ENCODE data around the gene ZC3H12C.

Gene ZC3H12C

GRCh38 chr11:110147962-110148709 is 54.9 kb downstream of the ZC3H12C start:
- H3K27ac Mint-ChIP-seq = no peak overlapping the region
- no peak for DNase-seq

GRCh38 chr11:110148775-110149744 is 55.9 kb downstream of the ZC3H12C start:
- Mint-ChIP-seq H3K27me3 (no peaks in the 10 kb centered on the region), H3K27ac (no peak overlapping the region), H3K4me3 (no peak overlapping the region), H3K4me1 (no peaks in the 10 kb centered on the region), H3K9me3 (no peaks in the 10 kb centered on the region)
- no peak for DNase-seq
- ATAC-seq = no peak

More at GRCh38 chr11:110147962-110148709, 54.9 kb downstream of the ZC3H12C start:
- Mint-ChIP-seq H3K27me3 (no peaks in the 10 kb centered on the region), H3K4me1 (no peaks in the 10 kb centered on the region), H3K4me3 (no peak overlapping the region), H3K9me3 (no peaks in the 10 kb centered on the region)
- ATAC-seq = no peak

GRCh38 chr11:110152199-110152598 is 59.0 kb downstream of the ZC3H12C start:
- no peaks in the 10 kb centered on the region for H3K9me3 Mint-ChIP-seq
- no peaks in the 10 kb centered on the region for H3K4me1 Mint-ChIP-seq

GRCh38 chr11:110153474-110153873 is 60.3 kb downstream of the ZC3H12C start:
- no peak for ATAC-seq
- Mint-ChIP-seq H3K4me3 (no peak overlapping the region), H3K27me3 (no peaks in the 10 kb centered on the region), H3K27ac (no peak overlapping the region), H3K4me1 (no peaks in the 10 kb centered on the region), H3K9me3 (no peaks in the 10 kb centered on the region)
- DNase-seq = no peak

More at GRCh38 chr11:110152199-110152598, 59.0 kb downstream of the ZC3H12C start:
- Mint-ChIP-seq H3K27me3 (no peaks in the 10 kb centered on the region), H3K27ac (no peak overlapping the region), H3K4me3 (no peak overlapping the region)
- ATAC-seq = no peak
- no peak for DNase-seq

GRCh38 chr11:110156503-110156902 is 63.3 kb downstream of the ZC3H12C start:
- no peaks in the 10 kb centered on the region for H3K4me1 Mint-ChIP-seq
- no peak for ATAC-seq

GRCh38 chr11:110158317-110159200 is 65.4 kb downstream of the ZC3H12C start:
- H3K27ac Mint-ChIP-seq = no peak overlapping the region
- no peaks in the 10 kb centered on the region for H3K9me3 Mint-ChIP-seq
- no peaks in the 10 kb centered on the region for H3K4me1 Mint-ChIP-seq
- no peak for DNase-seq
- no peaks in the 10 kb centered on the region for H3K27me3 Mint-ChIP-seq
- no peak for ATAC-seq
- H3K4me3 Mint-ChIP-seq = no peak overlapping the region

More at GRCh38 chr11:110156503-110156902, 63.3 kb downstream of the ZC3H12C start:
- Mint-ChIP-seq H3K27me3 (no peaks in the 10 kb centered on the region), H3K4me3 (no peak overlapping the region), H3K9me3 (no peaks in the 10 kb centered on the region), H3K27ac (no peak overlapping the region)
- no peak for DNase-seq

- no peak overlapping the region for H3K27ac Mint-ChIP-seq
- no peaks in the 10 kb centered on the region for H3K4me1 Mint-ChIP-seq
- H3K4me3 Mint-ChIP-seq = no peak overlapping the region
- H3K27me3 Mint-ChIP-seq = no peaks in the 10 kb centered on the region
- H3K9me3 Mint-ChIP-seq = no peaks in the 10 kb centered on the region
- ATAC-seq (no peak), DNase-seq (no peak)
Measured at GRCh38 chr11:110159476-110159875, 66.3 kb downstream of the ZC3H12C start.

- no peak for DNase-seq
- H3K27me3 Mint-ChIP-seq = peaks cover 1% of the 10 kb centered on the region
- H3K4me1 Mint-ChIP-seq = no peaks in the 10 kb centered on the region
- H3K9me3 Mint-ChIP-seq = no peaks in the 10 kb centered on the region
- H3K4me3 Mint-ChIP-seq = no peak overlapping the region
- no peak for ATAC-seq
- H3K27ac Mint-ChIP-seq = no peak overlapping the region
Measured at GRCh38 chr11:110160016-110160415, 66.8 kb downstream of the ZC3H12C start.

- Mint-ChIP-seq H3K4me1 (no peaks in the 10 kb centered on the region), H3K27ac (no peak overlapping the region), H3K4me3 (no peak overlapping the region), H3K9me3 (no peaks in the 10 kb centered on the region), H3K27me3 (peaks cover 5% of the 10 kb centered on the region)
- DNase-seq = no peak
- ATAC-seq = no peak
Measured at GRCh38 chr11:110160437-110160836, 67.2 kb downstream of the ZC3H12C start.

GRCh38 chr11:110161061-110161460 is 67.9 kb downstream of the ZC3H12C start:
- DNase-seq (no peak), ATAC-seq (no peak)
- Mint-ChIP-seq H3K27me3 (peaks cover 7% of the 10 kb centered on the region), H3K4me3 (no peak overlapping the region), H3K9me3 (no peaks in the 10 kb centered on the region), H3K27ac (no peak overlapping the region), H3K4me1 (no peaks in the 10 kb centered on the region)

GRCh38 chr11:110162216-110162615 is 69.0 kb downstream of the ZC3H12C start:
- no peaks in the 10 kb centered on the region for H3K4me1 Mint-ChIP-seq
- no peak overlapping the region for H3K4me3 Mint-ChIP-seq

GRCh38 chr11:110165039-110165925 is 72.1 kb downstream of the ZC3H12C start:
- no peaks in the 10 kb centered on the region for H3K4me1 Mint-ChIP-seq
- ATAC-seq (peak; percentile 42), DNase-seq (no peak)
- H3K9me3 Mint-ChIP-seq = no peaks in the 10 kb centered on the region
- H3K27me3 Mint-ChIP-seq = peaks cover 7% of the 10 kb centered on the region
- H3K4me3 Mint-ChIP-seq = no peak overlapping the region
- H3K27ac Mint-ChIP-seq = no peak overlapping the region

More at GRCh38 chr11:110162216-110162615, 69.0 kb downstream of the ZC3H12C start:
- H3K27ac Mint-ChIP-seq = no peak overlapping the region
- no peaks in the 10 kb centered on the region for H3K9me3 Mint-ChIP-seq
- DNase-seq (no peak), ATAC-seq (no peak)
- H3K27me3 Mint-ChIP-seq = peaks cover 7% of the 10 kb centered on the region

- DNase-seq = no peak
- Mint-ChIP-seq H3K27ac (no peak overlapping the region), H3K4me1 (no peaks in the 10 kb centered on the region), H3K4me3 (no peak overlapping the region), H3K9me3 (no peaks in the 10 kb centered on the region), H3K27me3 (peaks cover 13% of the 10 kb centered on the region)
- ATAC-seq = no peak
Measured at GRCh38 chr11:110168033-110168803, 75.0 kb downstream of the ZC3H12C start.

GRCh38 chr11:110169738-110170137 is 76.5 kb downstream of the ZC3H12C start:
- Mint-ChIP-seq H3K27ac (no peak overlapping the region), H3K4me1 (peaks cover 8% of the 10 kb centered on the region), H3K4me3 (no peak overlapping the region), H3K9me3 (no peaks in the 10 kb centered on the region), H3K27me3 (peaks cover 15% of the 10 kb centered on the region)
- DNase-seq = no peak
- ATAC-seq = no peak

All from stimulated activated naive CD8-positive, alpha-beta T cell treated with anti-CD3 and anti-CD28 coated beads, Interleukin-15, amount 100 ng/mL, for 72 hours (primary cell).